Suprapubic skin (tissue), 3 donors: Measurements from ENCODE around the gene CARD14.

Experiments used
- POLR2A ChIP-seq, 2 donors: fragments of 450-650 bp; IDR thresholded peaks; one replicate each; pipeline ENCODE4 v1.6.1; 2017; ENCODE audit warnings: antibody characterized with exemption in 2 of 2, mild to moderate bottlenecking in 2 of 2, moderate library complexity in 2 of 2
- TF ChIP-seq, protein P1 (sequence below), 2 donors: fragments of 200-600 bp in 1 of 2; fragments of 450-650 bp in 1 of 2; sonication (generic) in 1 of 2; IDR thresholded peaks; one replicate each; pipeline ENCODE4 v1.5.1; 2016 to 2019; ENCODE audit warnings: antibody characterized with exemption in 2 of 2, mild to moderate bottlenecking in 1 of 2, moderate library complexity in 1 of 2

- TF ChIP-seq POLR2A (IDR thresholded peaks at IDR 0.05), result no peak
- TF ChIP-seq, protein P1, sequence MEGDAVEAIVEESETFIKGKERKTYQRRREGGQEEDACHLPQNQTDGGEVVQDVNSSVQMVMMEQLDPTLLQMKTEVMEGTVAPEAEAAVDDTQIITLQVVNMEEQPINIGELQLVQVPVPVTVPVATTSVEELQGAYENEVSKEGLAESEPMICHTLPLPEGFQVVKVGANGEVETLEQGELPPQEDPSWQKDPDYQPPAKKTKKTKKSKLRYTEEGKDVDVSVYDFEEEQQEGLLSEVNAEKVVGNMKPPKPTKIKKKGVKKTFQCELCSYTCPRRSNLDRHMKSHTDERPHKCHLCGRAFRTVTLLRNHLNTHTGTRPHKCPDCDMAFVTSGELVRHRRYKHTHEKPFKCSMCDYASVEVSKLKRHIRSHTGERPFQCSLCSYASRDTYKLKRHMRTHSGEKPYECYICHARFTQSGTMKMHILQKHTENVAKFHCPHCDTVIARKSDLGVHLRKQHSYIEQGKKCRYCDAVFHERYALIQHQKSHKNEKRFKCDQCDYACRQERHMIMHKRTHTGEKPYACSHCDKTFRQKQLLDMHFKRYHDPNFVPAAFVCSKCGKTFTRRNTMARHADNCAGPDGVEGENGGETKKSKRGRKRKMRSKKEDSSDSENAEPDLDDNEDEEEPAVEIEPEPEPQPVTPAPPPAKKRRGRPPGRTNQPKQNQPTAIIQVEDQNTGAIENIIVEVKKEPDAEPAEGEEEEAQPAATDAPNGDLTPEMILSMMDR (IDR thresholded peaks at IDR 0.05), result no peak
Measured at GRCh38 chr17:80218391-80218790, 48.6 kb downstream of the CARD14 start.
